HUES64 (cell line): ENCODE data around the gene ZMIZ1. TPM values are rescaled to one million over a fixed set of nuclear protein-coding genes. Genes with fewer than 3 reads are reported as not detected.

Experiments used
- H3K27ac ChIP-seq: 2 replicates; pipeline ENCODE4 v1.7.0; 2013; ENCODE audit warnings: low read depth, low read length, inconsistent platforms
- H3K27me3 ChIP-seq: 2 replicates; pipeline ENCODE4 v1.6.1; 2013; ENCODE audit warnings: mild to moderate bottlenecking, low read length; ENCODE audit not compliant: insufficient read depth
- H3K36me3 ChIP-seq: 2 replicates; pipeline ENCODE4 v1.6.1; 2013; ENCODE audit warnings: mild to moderate bottlenecking, low read length; ENCODE audit not compliant: insufficient read depth
- H3K4me1 ChIP-seq: 2 replicates; pipeline ENCODE4 v1.6.1; 2013; ENCODE audit warnings: mild to moderate bottlenecking, low read length, moderate library complexity; ENCODE audit not compliant: insufficient read depth
- H3K4me3 ChIP-seq: 2 replicates; pipeline ENCODE4 v1.5.1; 2013; ENCODE audit warnings: mild to moderate bottlenecking, low read length, moderate library complexity
- H3K9ac ChIP-seq: 2 replicates; pipeline ENCODE4 v1.6.1; 2013; ENCODE audit warnings: mild to moderate bottlenecking, low read depth, low read length
- H3K9me3 ChIP-seq: 2 replicates; pipeline ENCODE4 v1.6.1; 2013; ENCODE audit warnings: low read depth, low read length; ENCODE audit not compliant: insufficient read depth
- WGBS: fragments of 150-250, 120-280 bp; methylation state at CpG from one replicate; pipeline ENCODE4 v1.1.7; 2013; ENCODE audit warnings: missing lambda C conversion rate; 5-methylcytosine and 5-hydroxymethylcytosine counted together
- polyA plus RNA-seq, 2 experiments: library from polyadenylated mRNA; stranded (reverse); fragments of 50-300 nt; gene quantifications; one replicate each; pipeline ENCODE4 v1.2.3, GENCODE V29; 2013

ZMIZ1 gene
- 26.8 TPM for polyA plus RNA-seq (2013, experiment 1 of 2)
- 29.7 TPM for polyA plus RNA-seq (2013, experiment 2 of 2)

DNA sequence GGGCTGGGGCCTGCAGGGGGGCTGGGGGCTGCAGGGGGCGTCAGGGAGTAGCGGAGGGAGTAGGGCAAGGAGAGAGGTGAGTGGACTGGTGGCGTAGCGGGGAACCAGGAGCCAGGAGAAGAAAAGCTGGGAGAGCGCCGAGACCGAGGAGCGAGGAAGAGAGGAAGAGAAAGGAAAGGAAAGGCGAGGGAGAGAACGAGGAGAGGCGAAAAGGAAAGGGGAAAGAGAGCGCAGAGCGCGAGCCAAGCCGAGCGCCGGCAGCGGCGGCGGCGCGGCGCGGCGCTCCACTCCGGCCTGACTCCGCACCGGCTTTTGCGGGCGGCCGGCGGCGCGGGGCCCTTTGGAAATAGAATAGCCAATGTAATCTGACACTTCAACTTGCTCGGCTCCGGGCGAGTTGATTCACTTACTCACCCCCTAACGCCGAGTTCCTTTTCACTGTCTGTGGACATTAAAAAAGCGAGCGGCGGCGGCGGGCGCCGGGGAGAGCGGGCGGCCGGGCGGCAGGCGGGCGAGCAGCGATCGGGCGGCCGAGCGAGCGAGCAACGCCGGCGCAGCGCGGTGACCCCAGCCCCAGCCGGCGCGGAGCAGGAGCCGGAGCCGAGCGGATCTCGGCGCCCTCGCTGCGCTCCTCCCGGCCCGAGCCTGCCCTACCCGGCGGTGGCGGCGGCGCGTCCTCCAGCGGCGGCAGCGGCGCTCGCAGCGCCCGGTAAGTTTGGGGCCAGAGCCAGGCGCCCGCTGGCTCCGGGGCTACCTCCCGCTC, at the start of gene ZMIZ1:
ZMIZ1 (plus strand) TSS at position 405 of the 763 bp plus-strand sequence. CDS start 132,667 bp downstream, outside the sequence.
- H3K27me3 ChIP-seq: peaks cover 8% of the 10 kb centered on the region
- peak within 1 kb of the TSS; percentile 87; the same call in 1 of the 2 replicates for H3K27ac ChIP-seq
- WGBS: under 1% methylated on average over 92 of the region's 92 CpGs
- peak within 1 kb of the TSS; percentile 85 for H3K4me3 ChIP-seq
- peak within 1 kb of the TSS; percentile 85 for H3K9ac ChIP-seq
- H3K36me3 ChIP-seq: no peaks in the 10 kb centered on the region
- no peaks in the 10 kb centered on the region for H3K9me3 ChIP-seq
- peaks cover 20% of the 10 kb centered on the region for H3K4me1 ChIP-seq

DNA sequence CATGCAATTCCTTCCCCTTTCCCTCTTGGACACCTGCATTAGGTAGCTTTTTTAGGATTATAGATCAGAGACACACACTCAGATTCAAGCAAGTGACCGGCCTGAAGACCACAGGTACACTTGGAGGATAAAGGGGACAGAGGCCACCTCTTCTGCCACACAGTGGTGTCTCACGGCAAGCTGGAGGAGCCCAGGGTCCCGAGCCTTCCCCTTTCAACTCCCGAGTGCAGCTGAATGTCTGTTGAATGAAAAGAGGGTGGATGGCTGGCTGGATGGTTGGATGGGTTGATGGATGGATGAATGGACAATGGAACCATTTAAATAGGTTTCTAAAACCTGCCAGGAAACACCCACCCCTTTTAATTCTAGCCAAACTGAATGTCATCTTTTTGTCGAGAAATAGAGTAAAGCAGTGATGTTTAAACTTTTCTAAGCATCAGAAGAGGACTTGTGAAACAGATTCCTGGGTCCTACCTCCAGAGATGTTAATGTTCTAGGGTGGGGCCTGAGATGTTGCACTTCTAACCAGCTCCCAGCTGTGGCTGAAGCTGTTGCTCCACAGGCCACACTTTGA, 49.2 kb upstream of the ZMIZ1 start:
- Histone ChIP-seq H3K9ac (no peak overlapping the region), H3K9me3 (no peaks in the 10 kb centered on the region), H3K27me3 (no peaks in the 10 kb centered on the region), H3K27ac (no peak overlapping the region), H3K4me3 (no peak overlapping the region), H3K36me3 (no peaks in the 10 kb centered on the region), H3K4me1 (no peaks in the 10 kb centered on the region)
- WGBS: 93% methylated on average over 5 of the region's 5 CpGs

- no peaks in the 10 kb centered on the region for H3K27me3 ChIP-seq
- no peaks in the 10 kb centered on the region for H3K36me3 ChIP-seq
- WGBS: 90% methylated on average over 5 of the region's 5 CpGs
- H3K9me3 ChIP-seq: no peaks in the 10 kb centered on the region
- no peak overlapping the region for H3K4me3 ChIP-seq
- H3K27ac ChIP-seq: no peak overlapping the region
- H3K9ac ChIP-seq: no peak overlapping the region
- no peaks in the 10 kb centered on the region for H3K4me1 ChIP-seq
These were observed 48.7 kb upstream of the ZMIZ1 start for GRCh38 chr10:79020015-79020491.

GRCh38 chr10:79020605-79021004, 48.2 kb upstream of the ZMIZ1 start:
- Histone ChIP-seq H3K9ac (no peak overlapping the region), H3K4me3 (no peak overlapping the region), H3K36me3 (no peaks in the 10 kb centered on the region), H3K27ac (no peak overlapping the region), H3K4me1 (no peaks in the 10 kb centered on the region), H3K27me3 (no peaks in the 10 kb centered on the region), H3K9me3 (no peaks in the 10 kb centered on the region)
- 96% methylated on average over 6 of the region's 6 CpGs for WGBS

DNA sequence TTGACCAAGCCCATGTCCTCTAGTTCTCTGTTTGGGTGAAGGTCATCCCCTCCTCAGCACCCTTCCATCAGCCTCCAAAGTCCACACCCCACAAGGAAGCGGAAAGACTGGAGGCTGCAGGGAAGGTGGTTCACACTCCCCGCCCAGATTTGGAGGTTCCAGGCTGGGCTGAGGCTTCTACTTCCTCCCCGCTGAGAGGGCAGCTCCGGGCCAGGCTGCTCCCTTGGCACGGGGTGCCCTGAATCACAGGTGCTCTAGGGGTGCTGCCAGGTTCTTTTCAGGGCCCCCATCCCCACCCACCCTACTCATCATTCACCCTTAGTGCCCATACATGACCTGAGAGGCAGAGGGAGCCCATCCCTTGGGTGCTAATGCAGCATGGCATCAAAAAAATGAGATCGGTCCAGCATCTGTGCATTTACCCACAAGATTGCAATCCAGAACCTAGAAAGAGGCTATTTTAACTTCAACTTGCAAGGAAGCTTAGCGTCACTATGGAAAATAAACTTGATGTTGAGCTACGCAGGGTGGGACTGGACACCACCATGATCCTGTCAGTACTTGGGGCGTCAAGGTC, 47.3 kb upstream of the ZMIZ1 start:
- no peaks in the 10 kb centered on the region for H3K4me1 ChIP-seq
- no peaks in the 10 kb centered on the region for H3K36me3 ChIP-seq
- no peak overlapping the region for H3K27ac ChIP-seq
- 96% methylated on average over 9 of the region's 9 CpGs for WGBS
- H3K4me3 ChIP-seq: no peak overlapping the region
- H3K27me3 ChIP-seq: no peaks in the 10 kb centered on the region
- H3K9me3 ChIP-seq: no peaks in the 10 kb centered on the region
- H3K9ac ChIP-seq: no peak overlapping the region

GRCh38 chr10:79021948-79022499, 46.7 kb upstream of the ZMIZ1 start:
- 94% methylated on average over 10 of the region's 10 CpGs for WGBS
- H3K4me3 ChIP-seq: no peak overlapping the region
- H3K4me1 ChIP-seq: no peaks in the 10 kb centered on the region
- H3K36me3 ChIP-seq: no peaks in the 10 kb centered on the region
- no peak overlapping the region for H3K9ac ChIP-seq
- no peak overlapping the region for H3K27ac ChIP-seq
- H3K27me3 ChIP-seq: no peaks in the 10 kb centered on the region
- H3K9me3 ChIP-seq: no peaks in the 10 kb centered on the region

GRCh38 chr10:79022565-79023230, 46.1 kb upstream of the ZMIZ1 start:
- H3K9me3 ChIP-seq: no peaks in the 10 kb centered on the region
- no peaks in the 10 kb centered on the region for H3K36me3 ChIP-seq
- H3K9ac ChIP-seq: no peak overlapping the region
- H3K27me3 ChIP-seq: no peaks in the 10 kb centered on the region
- H3K27ac ChIP-seq: no peak overlapping the region
- H3K4me3 ChIP-seq: no peak overlapping the region
- 78% methylated on average over 17 of the region's 17 CpGs for WGBS
- H3K4me1 ChIP-seq: no peaks in the 10 kb centered on the region

DNA sequence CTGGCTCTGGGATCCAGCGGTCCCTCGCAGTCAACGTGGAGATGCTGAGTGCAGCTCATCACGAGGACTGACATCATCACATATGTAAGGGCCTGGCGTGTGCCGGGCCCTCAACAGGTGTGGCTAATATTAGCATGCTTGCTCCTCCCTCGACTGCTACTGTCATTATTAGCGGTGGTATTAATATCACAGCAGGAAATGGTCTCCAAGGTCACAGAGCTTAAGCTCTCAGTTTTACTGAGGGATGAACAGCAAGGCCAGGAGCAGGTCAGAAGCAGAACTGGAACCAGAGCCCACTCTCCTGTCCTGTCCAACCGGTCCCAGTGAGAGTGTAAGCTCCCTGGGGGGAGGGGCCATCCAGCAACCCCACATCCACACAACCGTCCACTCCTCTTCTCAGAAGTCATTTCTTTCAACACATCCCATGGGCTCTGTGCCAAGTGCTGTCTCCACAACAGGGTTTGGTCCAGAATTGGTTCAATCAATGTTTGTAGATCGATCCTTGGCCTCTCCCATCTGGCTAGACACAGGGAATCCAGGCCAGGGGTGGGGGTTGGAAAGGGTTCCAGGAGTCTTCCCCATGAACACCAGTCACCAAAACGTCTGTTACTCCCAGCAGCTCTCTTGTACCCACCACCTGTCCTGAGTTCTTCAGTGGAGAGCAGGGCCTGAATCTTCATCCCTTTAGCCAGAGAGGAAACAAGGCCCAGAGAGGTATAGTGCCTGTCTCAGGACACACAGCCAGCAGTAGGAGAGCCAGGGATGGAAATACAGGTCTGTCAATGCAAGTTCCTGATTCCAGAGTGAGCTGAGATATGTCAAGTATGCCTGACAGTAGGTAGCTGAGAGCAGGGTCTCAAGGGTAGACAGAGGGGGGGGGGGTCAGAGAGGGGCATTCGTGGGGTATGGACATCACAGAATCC, 45.3 kb upstream of the ZMIZ1 start:
- 95% methylated on average over 13 of the region's 13 CpGs for WGBS
- Histone ChIP-seq H3K27ac (no peak overlapping the region), H3K36me3 (no peaks in the 10 kb centered on the region), H3K4me1 (no peaks in the 10 kb centered on the region), H3K9ac (no peak overlapping the region), H3K27me3 (no peaks in the 10 kb centered on the region), H3K9me3 (no peaks in the 10 kb centered on the region), H3K4me3 (no peak overlapping the region)

GRCh38 chr10:79024296-79024695, 44.5 kb upstream of the ZMIZ1 start:
- Histone ChIP-seq H3K27me3 (no peaks in the 10 kb centered on the region), H3K36me3 (no peaks in the 10 kb centered on the region), H3K9me3 (no peaks in the 10 kb centered on the region), H3K27ac (no peak overlapping the region), H3K9ac (no peak overlapping the region), H3K4me3 (no peak overlapping the region), H3K4me1 (no peaks in the 10 kb centered on the region)
- 84% methylated on average over 6 of the region's 6 CpGs for WGBS

DNA sequence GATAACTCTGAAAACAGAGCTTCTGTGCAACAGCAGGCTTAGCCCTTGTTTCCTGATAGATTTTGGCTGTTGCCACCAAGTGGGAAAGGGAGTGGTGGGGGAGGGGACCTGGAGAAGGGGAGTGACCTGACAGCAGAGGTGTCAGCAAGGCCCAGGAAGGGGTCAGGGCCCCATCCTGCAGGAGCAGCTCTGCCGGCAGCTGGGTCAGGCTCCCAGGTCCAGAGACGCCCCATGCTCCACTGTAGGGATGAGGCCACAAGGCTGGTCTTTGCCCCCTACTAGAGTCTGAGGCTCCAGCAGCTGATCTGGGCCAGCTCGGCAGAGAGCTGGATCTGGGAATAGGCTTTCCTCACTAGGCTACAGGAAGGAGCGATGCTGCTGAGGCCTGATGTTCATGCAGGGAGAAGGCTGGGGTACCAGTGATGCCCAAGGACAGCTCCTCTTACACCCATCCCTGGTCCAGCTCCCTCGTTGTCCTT, 44.0 kb upstream of the ZMIZ1 start:
- Histone ChIP-seq H3K27ac (no peak overlapping the region), H3K4me3 (no peak overlapping the region), H3K27me3 (no peaks in the 10 kb centered on the region), H3K4me1 (no peaks in the 10 kb centered on the region), H3K9me3 (no peaks in the 10 kb centered on the region), H3K36me3 (no peaks in the 10 kb centered on the region), H3K9ac (no peak overlapping the region)
- WGBS: 75% methylated on average over 5 of the region's 5 CpGs
